Activated CD4-positive, alpha-beta T cell treated with anti-CD3 and anti-CD28 coated beads, Interleukin-2, amount 50 U/mL, for 48 hours (primary cell): ENCODE results near the gene ATOSA.

Source experiments
- DNase-seq, 2 experiments: peaks; one replicate each; pipeline ENCODE4 v3.0.0-alpha.2; 2020

ATOSA gene

GRCh38 chr15:52681441-52681840 lies 2.3 kb upstream of the ATOSA start:
- DNase-seq, result no peak

- no peak for DNase-seq
Measured at GRCh38 chr15:52680761-52681160, 1.6 kb upstream of the ATOSA start.

GRCh38 chr15:52680041-52680391 lies 828 bp upstream of the ATOSA start:
- DNase-seq, result no peak

GRCh38 chr15:52678468-52679231 lies 538 bp downstream of the ATOSA start:
- DNase-seq, result peak; percentile 57 to 60

- DNase-seq, result peak; percentile 53 to 63
Measured at GRCh38 chr15:52677593-52678467, 1.4 kb downstream of the ATOSA start.

GRCh38 chr15:52674831-52675230 lies 4.4 kb downstream of the ATOSA start:
- DNase-seq, result no peak

- no peak for DNase-seq
Measured at GRCh38 chr15:52673734-52674133, 5.5 kb downstream of the ATOSA start.

- no peak for DNase-seq
Measured at GRCh38 chr15:52673312-52673711, 5.9 kb downstream of the ATOSA start.

- no peak for DNase-seq
Measured at GRCh38 chr15:52672661-52673060, 6.5 kb downstream of the ATOSA start.

GRCh38 chr15:52670087-52670486 lies 9.1 kb downstream of the ATOSA start:
- DNase-seq, result no peak

- no peak for DNase-seq
Measured at GRCh38 chr15:52668133-52668532, 11.1 kb downstream of the ATOSA start.

GRCh38 chr15:52667597-52667996 lies 11.6 kb downstream of the ATOSA start:
- no peak for DNase-seq

- DNase-seq, result no peak
Measured at GRCh38 chr15:52663536-52664294, 15.5 kb downstream of the ATOSA start.

GRCh38 chr15:52661909-52662308 lies 17.3 kb downstream of the ATOSA start:
- DNase-seq, result no peak

GRCh38 chr15:52660192-52660591 lies 19.0 kb downstream of the ATOSA start:
- no peak for DNase-seq

- peak; percentile 15 to 27 for DNase-seq
Measured at GRCh38 chr15:52658955-52659354, 20.2 kb downstream of the ATOSA start.

GRCh38 chr15:52657338-52657737 lies 21.9 kb downstream of the ATOSA start:
- DNase-seq, result no peak

- no peak for DNase-seq
Measured at GRCh38 chr15:52656412-52656811, 22.8 kb downstream of the ATOSA start.

- DNase-seq, result no peak
Measured at GRCh38 chr15:52653431-52653964, 25.7 kb downstream of the ATOSA start.

- DNase-seq, result no peak
Measured at GRCh38 chr15:52652984-52653383, 26.2 kb downstream of the ATOSA start.

GRCh38 chr15:52652286-52652685 lies 26.9 kb downstream of the ATOSA start:
- no peak for DNase-seq

GRCh38 chr15:52651868-52652267 lies 27.3 kb downstream of the ATOSA start:
- peak; percentile 8 to 32 for DNase-seq

- DNase-seq, result no peak
Measured at GRCh38 chr15:52651114-52651513, 28.1 kb downstream of the ATOSA start.
